ENCODE results near the gene DNAJB6.

DNA sequence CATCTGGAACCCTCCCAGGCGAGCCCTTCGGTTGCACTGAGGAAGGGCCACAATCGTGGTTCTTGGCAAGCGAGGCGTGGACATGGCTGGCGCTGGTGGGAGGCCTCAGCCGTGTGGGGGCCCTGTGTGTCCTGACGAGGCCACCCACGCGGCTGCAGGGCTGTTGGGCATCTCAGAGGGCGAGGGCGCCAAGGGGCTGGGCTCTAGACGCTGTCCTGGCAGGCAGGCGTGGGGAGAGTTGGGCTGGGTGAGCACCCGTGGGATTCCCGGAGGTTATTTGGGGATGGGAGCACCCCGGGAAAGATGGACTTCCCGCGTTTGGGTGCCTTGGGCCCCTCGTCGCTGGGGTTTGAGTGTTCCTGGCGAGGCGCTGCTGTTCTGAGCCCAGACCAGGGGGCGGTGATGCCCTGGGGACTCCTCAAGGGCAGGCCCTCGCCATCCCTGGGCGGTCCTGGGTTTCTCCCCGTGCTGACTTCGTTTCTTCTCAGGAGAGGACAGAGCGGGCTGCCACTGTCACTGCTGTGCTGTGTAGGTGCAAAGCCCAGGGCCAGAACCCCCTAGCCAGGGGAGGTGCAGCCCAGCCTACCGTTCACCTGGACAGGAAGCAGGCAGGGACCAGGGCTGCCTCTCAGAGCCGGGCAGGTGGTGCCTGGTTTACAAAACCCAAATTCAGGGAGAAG is 87.2 kb downstream of the DNAJB6 start:
- TF ChIP-seq POLR2A (IDR thresholded peaks at IDR 0.05) (no peak), CTCF (IDR thresholded peaks at IDR 0.05) (no peak)

Data from vagina (tissue), 2 donors.